Stomach (tissue), 9 donors: ENCODE measurements around the gene OR1S2. TPM values are rescaled to one million over a fixed set of nuclear protein-coding genes. Genes with fewer than 3 reads are reported as not detected.
"Not testable (repeated sequence)": the region's sequence is repeated elsewhere in the genome, so short reads cannot be mapped to it uniquely, and the experiment has no call there.

Experiments
- DNase-seq, 2 donors: peaks; one replicate each; pipeline versions ENCODE4 v3.0.0 to v3.0.0-alpha.2; 2013 to 2019
- H3K27ac ChIP-seq, 5 donors: fragments of 200-600 bp in 4 of 5; sonication (generic) in 4 of 5; one replicate each; pipeline ENCODE4 v1.5.1; 2013 to 2019; ENCODE audit warnings: mild to moderate bottlenecking in 1 of 5, moderate library complexity in 1 of 5
- H3K27me3 ChIP-seq, 3 donors: fragments of 200-600 bp; sonication (generic); one replicate each; pipeline ENCODE4 v1.5.1; 2017 to 2019; ENCODE audit warnings: mixed run types in 1 of 3
- H3K36me3 ChIP-seq, 4 donors: fragments of 200-600 bp; sonication (generic); 1 replicate in 3 of 4; 2 replicates in 1 of 4; pipeline ENCODE4 v1.5.1; 2016 to 2019
- H3K4me1 ChIP-seq, 4 donors: fragments of 200-600 bp; sonication (generic); one replicate each; pipeline ENCODE4 v1.5.1; 2016 to 2019
- H3K4me3 ChIP-seq, 4 donors: fragments of 200-600 bp; sonication (generic) in 3 of 4; one replicate each; pipeline ENCODE4 v1.5.1; 2016 to 2019; ENCODE audit warnings: mild to moderate bottlenecking in 1 of 4
- H3K9me3 ChIP-seq, 4 donors: fragments of 200-600 bp; sonication (generic); one replicate each; pipeline ENCODE4 v1.5.1; 2016 to 2019
- EP300 ChIP-seq: sonication (generic); formaldehyde crosslinking; IDR thresholded peaks from one replicate; pipeline ENCODE4 v1.6.1; 2017; ENCODE audit warnings: antibody characterized with exemption
- POLR2A ChIP-seq, 4 donors: fragments of 450-650 bp; IDR thresholded peaks; one replicate each; pipeline ENCODE4 v1.6.1; 2016; ENCODE audit warnings: antibody characterized with exemption in 4 of 4, control low read depth in 2 of 4, mild to moderate bottlenecking in 1 of 4, moderate library complexity in 1 of 4
- POLR2AphosphoS5 ChIP-seq, 3 donors: sonication (generic); formaldehyde crosslinking; IDR thresholded peaks; one replicate each; pipeline ENCODE4 v1.6.1; 2016; ENCODE audit warnings: antibody characterized with exemption in 3 of 3
- WGBS, 5 donors: extraction: QIAGEN DNeasy Blood & Tissue Kit in 3 of 5; methylation state at CpG; one replicate each; pipeline versions ENCODE4 v1.1.5 to v1.1.7; 2013 to 2018; 5-methylcytosine and 5-hydroxymethylcytosine counted together
- intact Hi-C: fragments of 100-400 bp; cut with DNase I; formaldehyde crosslinking; loops from one replicate; pipeline ENCODE4 v1.15.1; 2023; ENCODE audit warnings: low total_unique reads
- polyA plus RNA-seq, 3 donors: library from polyadenylated mRNA; stranded (reverse); fragments of 200-250 nt; gene quantifications; one replicate each; pipeline ENCODE4 v1.2.3, GENCODE V29; 2013
- total RNA-seq, 5 donors: library from RNA; depleted of rRNA; stranded (reverse); fragments of >200 nt; gene quantifications; one replicate each; pipeline versions ENCODE4 v1.1.0 to v1.2.3, GENCODE V29; 2014 to 2016
- TF ChIP-seq, protein P1 (sequence below), 7 experiments: fragments of 450-650 bp in 4 of 7; fragments of 200-600 bp in 3 of 7; sonication (generic) in 3 of 7; IDR thresholded peaks; one replicate each; pipeline ENCODE4 v1.5.1; 2016 to 2019; ENCODE audit warnings: antibody characterized with exemption in 7 of 7, control low read depth in 2 of 7, mild to moderate bottlenecking in 1 of 7
- donor health status: healthy with polysubstance abuse.
- donor health status: Bipolar disorder and iron deficiency.
- donor health status: healthy.

The OR1S2 gene
- total and polyA plus RNA-seq, 8 donors, result not detected

DNA sequence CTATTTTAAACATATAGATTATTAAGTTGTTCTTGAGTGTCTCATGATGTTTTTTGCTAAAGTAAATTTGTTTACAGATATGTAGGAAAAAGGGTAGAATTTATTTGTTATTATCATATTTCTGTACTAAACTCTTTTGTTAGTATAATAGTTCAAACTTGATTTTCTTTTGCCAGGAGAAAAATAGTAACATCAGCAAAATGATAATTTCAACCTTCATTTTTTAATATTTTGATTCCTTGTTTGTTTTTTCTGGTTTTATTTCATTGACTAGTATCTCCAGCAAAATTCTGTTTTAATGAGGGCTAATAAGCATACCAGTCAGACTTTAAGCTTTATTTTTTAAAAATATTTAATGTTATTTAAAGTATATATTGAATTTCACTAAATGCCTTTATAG lies 12.5 kb upstream of the OR1S2 start:
- H3K9me3 ChIP-seq, result no peaks in the 10 kb centered on the region
- DNase-seq, result no peak
- H3K27ac ChIP-seq, result no peak overlapping the region
- H3K4me3 ChIP-seq, result no peak overlapping the region
- H3K36me3 ChIP-seq, result no peaks in the 10 kb centered on the region
- intact Hi-C loops, result no loop called here
- H3K27me3 ChIP-seq, result no peaks in the 10 kb centered on the region
- no peaks in the 10 kb centered on the region for H3K4me1 ChIP-seq
- TF ChIP-seq EP300, result no peak
- TF ChIP-seq, protein P1, sequence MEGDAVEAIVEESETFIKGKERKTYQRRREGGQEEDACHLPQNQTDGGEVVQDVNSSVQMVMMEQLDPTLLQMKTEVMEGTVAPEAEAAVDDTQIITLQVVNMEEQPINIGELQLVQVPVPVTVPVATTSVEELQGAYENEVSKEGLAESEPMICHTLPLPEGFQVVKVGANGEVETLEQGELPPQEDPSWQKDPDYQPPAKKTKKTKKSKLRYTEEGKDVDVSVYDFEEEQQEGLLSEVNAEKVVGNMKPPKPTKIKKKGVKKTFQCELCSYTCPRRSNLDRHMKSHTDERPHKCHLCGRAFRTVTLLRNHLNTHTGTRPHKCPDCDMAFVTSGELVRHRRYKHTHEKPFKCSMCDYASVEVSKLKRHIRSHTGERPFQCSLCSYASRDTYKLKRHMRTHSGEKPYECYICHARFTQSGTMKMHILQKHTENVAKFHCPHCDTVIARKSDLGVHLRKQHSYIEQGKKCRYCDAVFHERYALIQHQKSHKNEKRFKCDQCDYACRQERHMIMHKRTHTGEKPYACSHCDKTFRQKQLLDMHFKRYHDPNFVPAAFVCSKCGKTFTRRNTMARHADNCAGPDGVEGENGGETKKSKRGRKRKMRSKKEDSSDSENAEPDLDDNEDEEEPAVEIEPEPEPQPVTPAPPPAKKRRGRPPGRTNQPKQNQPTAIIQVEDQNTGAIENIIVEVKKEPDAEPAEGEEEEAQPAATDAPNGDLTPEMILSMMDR (IDR thresholded peaks at IDR 0.05), result no peak
- no peak for TF ChIP-seq POLR2A (IDR thresholded peaks at IDR 0.05)
- TF ChIP-seq POLR2AphosphoS5 (IDR thresholded peaks at IDR 0.05), result no peak

DNA sequence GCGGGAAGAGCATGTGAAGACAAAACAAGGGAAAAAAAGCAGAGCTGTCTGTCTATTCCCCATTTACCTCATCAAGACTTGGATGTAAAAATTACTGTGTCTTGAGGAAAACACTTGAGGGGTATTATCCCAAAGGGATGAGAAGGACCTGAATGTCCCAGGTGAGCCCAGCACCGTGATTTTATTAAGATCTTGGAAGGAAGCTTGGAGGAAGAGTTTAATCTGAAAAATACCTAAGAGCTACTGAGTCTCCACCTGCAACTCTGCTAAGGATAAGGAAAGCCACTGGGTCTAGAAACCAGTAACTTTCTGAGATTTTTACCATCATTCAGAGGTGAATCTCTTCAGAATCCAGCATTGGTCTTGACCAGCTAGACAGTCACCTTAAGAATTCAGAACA lies 8.5 kb upstream of the OR1S2 start, which contains the start of gene OR1S1:
Gene OR1S1 (plus strand): TSS at position 301 of the 400 bp plus-strand sequence.
- H3K9me3 ChIP-seq, H3K4me3 ChIP-seq, DNase-seq, H3K4me1 ChIP-seq, H3K27me3 ChIP-seq, intact Hi-C loops, H3K27ac ChIP-seq, H3K36me3 ChIP-seq: not testable (repeated sequence)
- WGBS, 5 donors, result 71 to 88% (median 79%) methylated on average over 1 to 2 of the region's 2 CpGs

DNA sequence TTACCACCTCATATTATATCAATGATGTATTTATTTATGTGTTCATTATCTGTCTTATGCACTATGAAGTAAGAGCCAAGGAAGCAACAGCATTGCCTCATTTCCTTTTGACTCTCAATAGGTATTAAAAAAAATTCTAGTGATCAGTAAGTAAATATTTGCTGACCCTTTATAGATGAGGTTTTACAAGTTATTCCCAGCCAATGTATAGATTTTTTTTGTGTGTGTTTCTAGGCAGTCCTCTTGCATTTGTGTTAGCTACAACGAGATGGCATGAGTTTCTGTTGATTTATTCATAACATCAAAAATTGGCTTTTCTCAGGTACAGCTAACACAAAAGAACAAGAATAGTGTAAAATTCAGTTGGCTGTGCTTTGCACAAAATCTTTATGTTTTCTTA lies 4.7 kb downstream of the OR1S2 start:
- WGBS, 5 donors, result 25 to 61% (median 44%) methylated on average over 1 of the region's 1 CpG
- intact Hi-C loops, result no loop called here

DNA sequence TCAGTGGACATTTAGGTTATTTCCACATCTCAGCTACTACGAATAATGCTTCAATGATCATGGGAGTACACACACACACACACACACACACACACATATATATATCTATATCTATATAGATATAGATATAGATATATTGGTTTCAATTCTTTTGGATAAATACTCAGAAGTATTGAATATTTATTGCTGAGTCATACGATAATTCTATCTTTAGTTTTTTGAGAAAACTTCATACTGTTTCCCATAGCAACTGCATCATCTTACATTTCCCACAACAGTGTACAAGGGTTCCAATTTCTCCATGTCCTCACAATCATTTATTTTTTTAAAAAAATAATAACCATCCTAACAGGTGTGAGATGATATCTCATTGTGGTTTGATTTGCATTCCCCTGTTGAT lies 8.0 kb downstream of the OR1S2 start:
- intact Hi-C loops, result no loop called here
- Histone ChIP-seq H3K36me3 (no peaks in the 10 kb centered on the region), H3K27me3 (no peaks in the 10 kb centered on the region), H3K9me3 (peaks cover 0 to 14% (median 4%) of the 10 kb centered on the region in 4 donors), H3K4me1 (no peaks in the 10 kb centered on the region), H3K4me3 (no peak overlapping the region), H3K27ac (no peak overlapping the region)
- 87 to 92% (median 90%) methylated on average over 2 of the region's 2 CpGs for WGBS, 5 donors
- no peak for TF ChIP-seq EP300
- no peak for TF ChIP-seq POLR2A (IDR thresholded peaks at IDR 0.05)
- TF ChIP-seq, protein P1 (IDR thresholded peaks at IDR 0.05), result no peak
- no peak for DNase-seq

More for the DNA sequence above, 4.7 kb downstream of the OR1S2 start:
- TF ChIP-seq POLR2AphosphoS5 (IDR thresholded peaks at IDR 0.05), result no peak
- no peak for TF ChIP-seq EP300
- TF ChIP-seq, protein P1 (IDR thresholded peaks at IDR 0.05), result no peak
- no peak for TF ChIP-seq POLR2A (IDR thresholded peaks at IDR 0.05)
- Histone ChIP-seq H3K4me1 (no peaks in the 10 kb centered on the region), H3K27ac (no peak overlapping the region), H3K9me3 (peaks cover 0 to 14% (median 4%) of the 10 kb centered on the region in 4 donors), H3K27me3 (no peaks in the 10 kb centered on the region), H3K4me3 (no peak overlapping the region), H3K36me3 (no peaks in the 10 kb centered on the region)
- no peak for DNase-seq

DNA sequence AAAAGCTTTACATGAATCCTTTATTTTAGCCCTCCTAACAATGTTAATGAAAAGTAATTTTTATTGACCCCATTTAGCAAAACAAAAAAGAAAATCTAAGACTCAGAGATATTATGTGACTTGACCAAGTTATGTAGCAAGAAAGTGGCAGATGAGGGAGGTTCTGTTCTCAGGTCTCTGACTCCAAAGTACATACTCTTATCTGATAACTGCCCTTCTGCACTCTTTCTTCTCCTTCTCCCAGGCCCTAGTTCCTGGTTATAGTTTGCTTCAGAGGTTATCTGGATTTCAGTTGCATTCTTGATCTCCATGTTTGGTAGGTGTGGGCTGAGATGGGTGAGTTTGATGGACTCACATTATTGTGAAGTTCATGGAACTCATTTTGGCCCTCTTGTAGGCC lies 10.6 kb downstream of the OR1S2 start:
- H3K27ac ChIP-seq, result no peak overlapping the region
- H3K27me3 ChIP-seq, result no peaks in the 10 kb centered on the region
- no peaks in the 10 kb centered on the region for H3K4me1 ChIP-seq
- H3K36me3 ChIP-seq, result no peaks in the 10 kb centered on the region
- TF ChIP-seq EP300 (no peak), POLR2AphosphoS5 (IDR thresholded peaks at IDR 0.05) (no peak), POLR2A (IDR thresholded peaks at IDR 0.05) (no peak)
- TF ChIP-seq, protein P1 (IDR thresholded peaks at IDR 0.05), result no peak
- H3K4me3 ChIP-seq, result no peak overlapping the region
- no peak for DNase-seq
- H3K9me3 ChIP-seq, result peaks cover 0 to 14% (median 2%) of the 10 kb centered on the region in 4 donors
- intact Hi-C loops, result no loop called here
